GM18511 (cell line): ENCODE data around the gene NHP2.
"Not testable (repeated sequence)": the region's sequence is repeated elsewhere in the genome, so short reads cannot be mapped to it uniquely, and the experiment has no call there.

Experiments used
- ATAC-seq: cut with Tn5 transposase; IDR thresholded peaks from one replicate; pipeline ENCODE4 v1.9.1; 2021; ENCODE audit warnings: mild to moderate bottlenecking, moderate library complexity; ENCODE audit not compliant: unreplicated experiment

Gene NHP2

DNA sequence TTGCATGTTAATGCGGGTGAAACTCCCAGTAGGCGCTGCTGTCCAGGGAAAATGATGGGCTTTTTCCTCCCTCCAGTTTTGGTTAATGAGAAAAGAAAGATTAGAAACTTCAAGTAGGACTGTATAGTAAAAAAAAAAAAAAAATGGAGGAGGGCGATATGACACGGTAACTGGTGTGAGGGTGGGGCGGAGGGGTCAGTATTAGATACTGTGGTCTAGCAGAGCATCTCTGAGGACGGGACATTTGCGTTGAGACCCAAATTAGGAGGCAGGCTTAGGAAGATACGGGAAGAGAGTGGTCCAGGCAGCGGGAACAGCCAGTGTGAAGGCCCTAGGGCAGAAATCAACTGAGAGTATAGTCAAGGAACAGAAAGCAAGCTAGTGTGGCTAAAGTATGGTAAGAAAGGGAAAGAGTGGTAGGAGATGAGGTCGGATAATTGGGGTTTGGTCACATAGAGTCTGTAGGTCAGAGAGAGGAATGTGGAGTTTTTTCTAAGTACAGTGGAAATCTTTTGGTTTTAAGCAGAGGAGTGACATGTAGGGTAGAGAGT, 22.2 kb downstream of the NHP2 start:
- peak; percentile 18 for ATAC-seq

DNA sequence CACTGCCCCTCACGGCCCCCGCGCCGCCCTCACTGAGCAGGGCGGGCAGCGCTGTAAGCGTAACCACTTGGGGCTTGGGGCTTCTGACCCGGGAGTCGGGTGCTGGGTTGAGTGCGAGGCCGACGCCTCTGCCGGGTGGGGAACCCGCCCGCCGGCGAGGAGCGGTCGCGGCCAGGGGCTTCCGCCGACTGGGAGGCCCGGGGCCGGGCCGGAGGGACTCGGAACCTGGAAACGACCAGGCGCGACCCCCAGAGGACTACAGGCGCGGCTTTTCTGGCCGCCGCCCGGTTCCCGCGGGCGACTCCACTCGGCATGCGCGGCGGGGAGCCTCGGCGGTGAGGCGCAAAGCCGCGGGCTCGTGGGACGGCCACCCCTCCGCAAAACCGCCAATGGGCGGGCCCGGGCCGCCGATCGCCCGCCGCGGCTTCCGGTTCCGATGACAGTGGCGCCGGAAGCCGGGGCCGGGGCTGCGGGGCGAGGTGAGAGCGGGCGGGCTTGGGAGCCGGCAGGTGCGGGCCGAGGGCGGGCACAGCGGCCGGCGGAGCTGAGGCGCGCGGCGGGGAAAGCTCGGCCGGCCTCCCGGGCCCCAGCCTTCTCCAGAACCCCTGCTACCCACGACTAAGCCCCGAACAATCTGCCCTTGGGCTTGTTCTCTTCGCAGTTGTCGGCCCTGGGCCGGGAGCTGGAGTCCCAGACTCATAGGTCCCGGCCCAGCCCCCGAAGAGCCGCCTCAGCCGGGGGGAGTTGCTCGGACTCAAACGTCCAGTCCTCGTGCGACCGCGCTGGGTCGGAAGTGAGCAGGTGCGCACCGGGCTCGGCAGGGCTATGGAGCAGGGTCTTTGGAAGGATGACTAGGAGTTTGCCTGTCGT, 22.9 kb downstream of the NHP2 start, which contains the start of gene RMND5B:
Gene RMND5B, plus strand, starts transcription at position 439 of the 870 bp plus-strand sequence. CDS start 7,106 bp downstream, outside the sequence.
- ATAC-seq = peak; percentile 87

DNA sequence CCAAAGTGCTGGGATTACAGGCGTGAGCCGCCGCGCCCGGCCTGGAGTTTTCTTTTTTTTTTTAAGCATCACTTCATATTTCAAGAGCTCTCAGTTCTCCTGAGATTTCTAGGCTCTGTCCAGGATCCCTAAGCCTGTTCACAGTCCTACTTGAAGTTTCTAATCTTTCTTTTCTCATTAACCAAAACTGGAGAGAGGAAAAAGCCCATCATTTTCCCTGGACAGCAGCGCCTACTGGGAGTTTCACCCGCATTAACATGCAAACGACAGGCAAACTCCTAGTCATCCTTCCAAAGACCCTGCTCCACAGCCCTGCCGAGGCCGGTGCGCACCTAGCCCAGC, 23.5 kb downstream of the NHP2 start:
- ATAC-seq = not testable (repeated sequence)

DNA sequence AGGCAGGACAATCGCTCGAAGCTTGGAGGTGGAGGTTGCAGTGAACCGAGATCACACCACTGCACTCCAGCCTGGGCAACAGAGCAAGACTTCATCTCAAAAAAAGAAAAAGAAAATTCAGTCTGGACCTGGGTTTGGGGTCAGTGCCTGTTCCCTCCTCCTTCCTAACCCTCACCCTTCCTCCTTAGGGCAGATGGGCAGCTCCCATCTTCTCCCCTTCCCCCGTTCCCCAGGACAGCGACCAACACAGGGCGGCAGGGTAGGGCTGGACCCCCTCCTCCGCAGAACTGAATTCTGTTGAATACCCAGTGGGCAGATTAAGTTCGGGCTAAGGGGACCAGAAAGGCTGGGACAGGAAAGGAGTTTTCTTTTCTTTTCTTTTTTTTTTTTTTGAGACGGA, 24.4 kb downstream of the NHP2 start:
- no peak for ATAC-seq

DNA sequence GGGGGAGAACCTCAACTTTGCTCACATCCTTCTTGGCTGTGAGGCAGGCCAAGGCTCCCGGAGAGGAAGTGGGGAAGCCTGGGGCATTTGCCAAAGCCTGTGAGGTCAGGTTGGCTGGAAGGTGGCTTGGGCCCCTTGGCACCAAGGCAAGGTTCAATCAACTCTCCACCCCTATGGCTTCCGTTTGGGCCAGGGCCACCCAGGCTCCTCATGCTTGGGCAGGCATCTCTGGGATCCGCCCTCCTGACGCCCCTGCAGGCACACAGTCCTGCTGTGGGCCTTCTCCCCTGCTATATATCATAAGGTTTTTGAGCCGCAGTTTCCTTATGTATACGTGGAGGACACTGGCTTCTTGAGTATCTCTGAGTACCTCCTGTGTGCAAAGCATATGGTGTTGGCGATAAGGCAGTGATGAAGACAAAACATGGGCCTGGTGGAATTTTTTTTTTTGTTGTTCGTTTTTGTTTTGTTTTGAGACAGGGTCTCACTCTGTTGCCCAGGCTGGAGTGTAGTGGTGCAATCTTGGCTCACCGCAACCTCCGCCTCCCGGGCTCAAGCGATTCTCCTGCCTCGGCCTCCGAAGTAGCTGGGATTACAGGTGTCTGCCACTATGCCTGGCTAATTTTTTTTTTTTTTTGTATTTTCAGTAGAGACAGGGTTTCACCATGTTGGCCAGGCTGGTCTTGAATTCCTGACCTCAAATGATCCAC, 26.2 kb downstream of the NHP2 start:
- ATAC-seq = not testable (repeated sequence)

DNA sequence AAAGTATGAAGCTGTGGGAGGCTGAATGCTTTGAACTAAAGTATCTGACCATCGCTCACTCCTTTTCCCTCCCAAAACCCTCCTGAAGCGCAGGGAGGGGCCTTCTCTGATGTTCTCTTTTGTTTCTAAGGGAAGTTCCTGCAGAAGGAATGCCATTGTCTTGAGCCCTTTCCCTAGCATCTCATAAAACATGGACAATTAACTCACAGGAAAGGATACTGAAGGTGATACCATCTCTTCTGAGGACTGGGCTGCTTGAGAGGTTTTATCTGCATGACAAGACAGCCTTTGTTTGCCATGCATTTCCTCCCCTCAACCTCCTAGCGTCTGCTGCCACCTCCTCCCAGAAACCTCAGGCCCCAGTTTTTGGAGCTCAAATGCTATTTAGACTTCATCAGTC, 27.1 kb downstream of the NHP2 start:
- no peak for ATAC-seq

DNA sequence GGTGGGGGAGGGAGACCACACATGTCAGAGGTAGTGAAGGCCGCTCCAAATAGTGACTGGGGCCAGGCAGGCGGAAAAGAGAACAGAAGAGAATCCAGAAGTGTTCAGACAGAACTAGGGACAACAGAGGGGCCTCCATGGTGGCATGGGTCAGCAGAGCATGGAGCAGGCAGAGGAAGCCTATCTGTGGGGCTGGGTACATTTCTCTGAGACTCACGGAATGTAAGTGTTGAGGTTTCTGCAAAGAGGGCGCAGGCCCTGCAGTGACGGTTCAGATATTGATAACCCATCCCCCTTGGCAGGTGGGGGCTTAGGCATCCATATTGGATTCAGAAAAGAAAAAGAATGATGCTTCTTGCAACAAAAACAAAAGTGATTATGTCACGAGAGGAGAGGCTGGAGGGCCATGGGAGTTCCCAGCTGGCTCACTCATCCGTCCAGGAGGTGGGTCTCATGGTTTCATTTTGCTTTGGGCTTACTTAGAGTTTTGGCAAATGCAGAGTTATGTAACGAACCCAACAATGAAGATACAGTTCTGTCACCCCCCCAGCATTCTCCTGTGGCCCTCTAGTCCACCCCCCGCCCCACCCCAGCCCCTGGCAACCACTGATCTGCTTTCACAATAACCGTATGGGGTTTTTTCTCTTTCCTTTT, 28.3 kb downstream of the NHP2 start:
- no peak for ATAC-seq

DNA sequence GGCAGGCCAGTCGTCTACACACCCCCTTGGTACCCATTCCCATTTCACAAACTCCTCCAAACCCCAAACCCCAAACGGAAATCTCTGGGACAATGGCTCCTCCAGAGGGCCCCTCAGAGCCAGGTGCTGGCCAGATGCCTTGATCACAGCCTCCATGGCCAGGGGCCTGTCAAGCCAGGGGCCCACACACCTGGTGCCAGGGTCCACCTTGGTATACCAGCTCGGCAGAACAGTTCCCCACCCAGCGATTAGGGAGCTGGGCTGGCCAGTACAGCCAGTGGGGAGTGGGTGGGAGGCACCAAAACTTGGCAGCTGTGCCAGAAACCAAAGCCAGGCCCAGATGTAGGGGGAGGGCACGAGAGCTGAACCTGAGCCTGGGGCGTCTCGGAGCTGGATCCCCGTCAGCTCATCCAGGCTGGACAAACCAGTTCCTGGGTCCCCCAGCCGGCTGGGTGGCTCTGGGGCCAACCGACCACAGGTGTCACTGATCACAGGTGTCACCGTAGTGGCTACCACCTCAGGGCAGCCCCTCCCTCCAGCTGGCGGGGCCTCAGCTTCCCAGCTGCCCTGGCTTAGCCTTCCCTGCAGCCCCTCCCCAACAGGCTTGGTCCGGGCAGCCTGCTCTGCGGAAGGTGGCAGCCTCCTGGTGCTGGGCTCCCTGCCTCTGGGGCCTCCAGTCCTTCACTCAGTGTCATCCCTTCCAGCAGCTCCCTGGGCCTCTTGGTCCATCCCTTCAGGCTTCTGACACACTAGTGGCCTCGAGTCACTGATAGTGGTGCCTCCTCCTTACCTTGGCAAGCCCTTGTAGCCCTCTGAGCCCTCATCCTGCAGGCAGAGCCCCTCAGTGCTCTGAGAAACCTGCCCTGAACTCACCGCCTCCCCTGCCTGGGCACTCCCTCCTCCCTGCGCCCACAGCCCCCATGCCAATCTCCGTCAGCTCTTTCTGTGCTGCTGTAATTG, 29.4 kb downstream of the NHP2 start:
- ATAC-seq = no peak

DNA sequence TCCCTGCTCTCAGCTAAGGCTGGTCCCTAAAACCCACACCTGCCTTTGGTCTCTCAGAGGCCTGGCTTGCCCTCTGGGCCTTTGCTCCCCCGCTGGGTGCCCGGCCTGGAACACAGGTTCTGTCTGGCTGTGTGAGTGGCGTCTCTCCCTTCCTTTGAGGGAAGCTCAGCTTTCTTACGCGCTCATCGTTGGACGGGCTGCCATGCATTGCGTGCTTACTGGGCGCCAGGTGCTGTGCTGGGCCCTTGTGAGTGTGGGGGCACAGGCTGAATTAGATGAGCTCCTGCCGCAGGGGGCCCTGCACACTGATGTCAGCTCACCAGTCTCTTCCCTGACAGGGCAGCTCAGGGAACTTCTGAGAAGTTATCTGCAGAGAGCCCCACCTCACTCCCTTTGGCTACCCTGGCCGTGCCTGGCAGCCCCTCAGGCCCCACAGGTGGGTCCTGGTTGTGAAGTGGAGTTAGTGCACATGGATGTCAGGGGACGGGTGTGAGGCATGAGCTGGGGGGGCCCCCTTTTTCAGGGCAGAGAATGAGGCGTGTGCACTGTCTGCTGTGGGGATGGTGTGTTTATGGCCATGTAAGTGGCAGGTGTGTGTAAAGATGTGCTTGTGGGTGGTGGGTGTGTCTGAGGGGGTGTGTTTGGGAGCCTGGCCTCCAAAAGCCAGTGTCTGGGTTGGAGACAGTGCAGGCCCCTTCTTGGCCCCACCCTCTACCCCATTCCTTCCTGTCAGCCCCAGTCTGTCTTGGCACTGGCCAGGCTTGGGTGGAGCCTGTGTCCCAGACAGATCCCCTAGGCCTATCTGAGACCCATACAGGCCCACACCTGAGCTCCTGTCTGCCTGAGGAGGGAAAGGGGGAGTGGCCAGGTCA, 30.4 kb downstream of the NHP2 start:
- ATAC-seq = no peak

DNA sequence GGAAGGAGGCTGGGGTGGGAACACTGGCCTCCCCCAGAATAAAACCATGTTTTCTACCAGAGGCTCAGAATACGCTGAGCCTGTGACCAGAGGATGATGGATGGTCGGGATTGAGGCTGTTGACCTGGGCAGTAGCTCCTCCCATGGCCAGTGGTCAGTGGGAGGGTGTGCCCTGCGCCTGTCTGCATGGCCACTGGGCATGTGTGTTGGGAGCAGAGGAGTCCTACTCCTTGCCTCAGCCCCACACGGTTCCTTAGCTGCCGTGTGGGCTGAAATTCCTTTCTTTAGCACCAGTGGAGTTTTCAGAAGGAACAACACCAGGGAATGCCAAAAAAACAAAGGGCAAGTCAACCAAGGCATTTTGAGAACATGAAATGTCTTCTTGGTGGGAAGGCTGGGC, 31.3 kb downstream of the NHP2 start:
- ATAC-seq = no peak

DNA sequence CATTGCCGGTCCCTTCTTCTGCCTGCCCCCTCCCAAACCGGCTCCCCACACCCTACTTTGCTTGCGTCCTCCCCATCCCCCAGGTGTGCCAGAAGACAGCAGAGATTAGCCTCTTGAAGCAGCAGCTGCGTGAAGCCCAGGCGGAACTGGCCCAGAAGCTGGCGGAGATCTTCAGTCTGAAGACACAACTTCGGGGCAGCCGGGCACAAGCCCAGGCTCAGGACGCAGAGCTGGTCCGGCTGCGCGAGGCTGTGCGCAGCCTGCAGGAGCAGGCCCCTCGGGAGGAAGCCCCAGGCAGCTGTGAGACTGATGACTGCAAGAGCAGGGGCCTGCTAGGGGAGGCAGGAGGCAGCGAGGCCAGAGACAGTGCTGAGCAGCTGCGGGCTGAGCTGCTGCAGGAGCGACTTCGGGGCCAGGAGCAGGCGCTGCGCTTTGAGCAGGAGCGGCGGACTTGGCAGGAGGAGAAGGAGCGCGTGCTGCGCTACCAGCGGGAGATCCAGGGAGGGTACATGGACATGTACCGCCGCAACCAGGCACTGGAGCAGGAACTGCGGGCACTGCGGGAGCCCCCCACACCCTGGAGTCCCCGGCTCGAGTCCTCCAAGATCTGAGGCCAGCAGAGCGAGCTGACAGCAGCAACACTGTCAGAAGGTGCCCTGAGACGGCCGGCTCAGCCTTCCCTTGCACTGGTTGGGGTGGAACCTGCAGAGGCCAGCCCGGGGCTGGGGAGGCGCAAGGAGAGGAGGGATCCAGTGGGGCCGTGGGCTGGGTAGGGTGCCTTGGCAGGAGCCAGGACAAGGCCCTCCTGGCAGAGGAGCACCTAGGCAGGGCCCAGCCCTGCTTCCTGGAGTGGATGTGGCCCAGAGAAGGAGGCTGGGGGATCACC, 32.1 kb downstream of the NHP2 start:
- ATAC-seq = peak; percentile 12

DNA sequence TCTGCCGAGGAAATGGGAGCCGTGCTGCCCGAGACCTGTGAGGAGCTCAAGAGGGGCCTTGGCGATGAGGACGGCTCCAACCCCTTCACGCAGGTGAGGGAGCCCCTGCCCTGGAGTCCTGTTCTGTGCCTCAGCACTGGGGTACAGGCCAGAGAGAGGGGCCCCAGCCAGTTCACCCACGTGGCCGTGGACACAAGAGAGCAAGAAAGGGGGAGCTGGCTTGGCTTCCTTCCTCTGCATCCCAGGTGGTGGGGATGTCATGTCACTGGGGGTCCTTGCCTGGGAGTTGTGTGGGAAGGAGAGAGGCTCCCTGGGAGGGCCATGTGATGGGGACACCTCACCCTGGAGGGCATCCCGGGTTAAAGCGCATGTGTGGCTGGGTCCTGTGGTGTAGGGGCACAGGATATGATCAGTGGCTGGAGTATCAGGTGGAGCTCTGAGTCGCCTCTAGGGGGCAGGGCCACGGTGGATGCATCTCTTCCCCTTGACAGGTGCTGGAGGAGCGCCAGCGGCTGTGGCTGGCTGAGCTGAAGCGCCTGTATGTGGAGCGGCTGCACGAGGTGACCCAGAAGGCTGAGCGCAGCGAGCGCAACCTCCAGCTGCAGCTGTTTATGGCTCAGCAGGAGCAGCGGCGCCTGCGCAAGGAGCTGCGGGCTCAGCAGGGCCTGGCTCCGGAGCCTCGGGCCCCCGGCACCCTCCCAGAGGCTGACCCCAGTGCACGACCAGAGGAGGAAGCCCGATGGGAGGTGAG, 32.9 kb downstream of the NHP2 start:
- peak; percentile 85 for ATAC-seq

DNA sequence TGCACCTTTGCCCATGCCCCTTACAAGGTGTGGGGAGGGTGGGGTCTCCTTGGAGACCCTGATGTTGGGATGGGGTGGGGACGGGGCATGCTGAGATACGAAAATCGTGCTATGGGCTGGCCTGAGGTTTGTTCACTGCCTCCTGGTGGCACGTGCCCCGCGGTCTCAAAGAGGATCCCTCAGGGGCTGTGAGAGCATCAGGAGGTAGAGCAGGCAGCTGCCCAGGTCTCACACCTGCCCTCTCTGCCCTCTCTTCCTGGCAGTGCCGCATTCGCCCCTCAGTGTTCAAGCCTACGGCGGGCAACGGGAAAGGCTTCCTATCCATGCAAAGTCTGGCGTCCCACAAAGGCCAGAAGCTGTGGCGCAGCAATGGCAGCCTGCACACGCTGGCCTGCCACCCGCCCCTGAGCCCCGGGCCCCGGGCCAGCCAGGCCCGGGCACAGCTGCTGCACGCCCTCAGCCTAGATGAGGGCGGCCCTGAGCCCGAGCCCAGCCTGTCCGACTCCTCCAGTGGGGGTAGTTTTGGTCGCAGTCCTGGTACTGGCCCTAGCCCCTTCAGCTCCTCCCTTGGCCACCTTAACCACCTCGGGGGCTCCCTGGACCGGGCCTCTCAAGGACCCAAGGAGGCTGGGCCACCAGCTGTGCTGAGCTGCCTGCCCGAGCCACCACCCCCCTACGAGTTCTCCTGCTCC, 33.6 kb downstream of the NHP2 start:
- ATAC-seq = no peak

DNA sequence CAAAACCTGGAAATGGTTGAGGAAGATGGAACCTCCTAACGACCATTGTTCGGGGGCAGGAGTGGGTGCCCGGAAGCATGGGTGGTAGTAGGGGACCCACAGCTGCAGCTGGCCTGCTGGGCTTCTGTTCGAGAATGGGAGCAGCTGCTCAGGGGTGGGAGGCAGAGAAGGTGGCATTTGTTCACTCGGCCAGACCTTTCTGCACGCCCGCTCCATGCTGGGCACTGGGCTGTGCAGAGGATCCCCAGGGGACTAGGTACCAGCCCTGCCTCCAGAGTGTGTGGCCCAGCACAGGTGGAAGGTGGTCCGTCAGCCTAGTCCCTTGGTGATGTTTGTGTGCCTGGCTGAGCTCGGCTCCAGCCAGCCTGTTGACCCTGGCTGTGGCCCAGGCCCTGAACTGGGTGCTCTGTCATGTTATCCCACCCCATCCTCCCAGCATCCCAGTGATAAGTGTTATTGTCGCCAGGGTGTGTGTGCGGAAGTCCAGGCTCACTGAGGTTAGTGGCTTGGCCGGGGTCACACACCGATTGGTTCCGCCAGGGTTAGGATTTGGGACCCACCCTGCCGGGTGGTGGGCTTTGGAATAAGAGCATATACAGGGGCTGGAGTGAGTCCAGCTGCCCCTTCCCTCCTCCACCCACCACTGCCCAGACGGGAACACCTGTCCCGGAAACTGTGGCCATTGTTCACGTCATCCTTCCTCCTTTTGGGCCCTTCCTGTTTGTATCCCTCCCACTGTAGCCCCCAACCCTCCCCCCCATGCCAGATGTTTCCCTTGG, 35.6 kb downstream of the NHP2 start:
- ATAC-seq = no peak

DNA sequence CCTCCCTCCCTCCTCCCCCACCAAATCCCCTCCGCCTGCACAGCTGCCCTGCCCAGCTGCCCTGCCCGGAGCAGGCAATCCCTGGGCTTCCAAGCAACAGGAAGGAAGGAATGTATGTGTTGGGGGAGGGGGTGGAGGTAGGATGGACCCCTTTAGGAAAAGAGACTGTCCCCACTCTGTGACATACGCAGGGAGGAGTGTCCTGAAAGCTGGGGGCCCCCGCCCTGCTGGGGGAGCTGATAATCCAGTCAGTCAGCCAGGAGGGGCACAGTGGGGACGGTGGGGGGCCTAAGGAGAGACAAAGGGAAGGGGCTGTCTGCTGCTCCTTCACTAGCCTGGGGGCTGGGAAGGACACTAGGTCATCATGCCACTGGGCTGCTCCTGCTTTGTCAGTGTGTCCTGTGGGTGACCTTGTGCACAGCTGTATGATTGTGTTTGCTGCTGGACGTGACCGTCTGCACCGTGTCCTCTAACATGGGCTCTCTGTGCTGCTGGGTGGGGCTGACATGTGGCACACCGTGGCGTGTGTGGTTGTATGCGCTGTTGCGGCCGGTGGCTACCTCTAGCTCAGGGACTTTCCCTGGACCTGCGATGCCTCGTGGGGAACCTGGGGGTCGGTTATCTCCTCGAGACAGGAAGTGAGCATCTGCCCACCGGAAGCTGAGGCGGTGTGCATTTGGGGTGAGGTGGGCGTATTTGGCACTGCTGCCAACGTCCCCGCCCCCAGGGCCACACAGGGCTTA, 37.4 kb downstream of the NHP2 start:
- peak; percentile 37 for ATAC-seq

DNA sequence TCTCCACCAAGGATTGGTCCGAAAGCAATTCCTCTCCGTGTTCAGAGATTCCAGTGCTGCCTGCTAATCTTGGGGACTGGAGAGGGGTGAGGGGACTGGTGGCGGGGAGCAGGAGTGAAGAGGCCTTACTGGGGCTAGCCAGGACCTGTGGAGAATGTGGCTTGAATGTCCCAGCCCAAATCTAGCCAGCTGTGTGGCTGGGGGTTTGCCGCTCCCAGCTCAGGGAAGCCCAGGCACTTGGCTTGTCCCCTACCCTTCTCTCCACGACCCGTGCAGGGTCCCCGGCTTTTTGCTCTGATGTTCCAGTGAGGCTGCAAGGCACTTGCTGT, 37.9 kb downstream of the NHP2 start:
- no peak for ATAC-seq
